A673 (cell line): ENCODE results near the gene ZNF136. TPM values are rescaled to one million over a fixed set of nuclear protein-coding genes. Genes with fewer than 3 reads are reported as not detected.

ENCODE experiments used
- Bru-seq: library from RNA; stranded (reverse); fragments of 400-500 nt; gene quantifications from one replicate; lab custom pipeline; 2021; lab: Mats Ljungman, UMichigan
- BruChase-seq, 2 experiments: library from RNA; stranded (reverse); fragments of 400-500 nt; gene quantifications; one replicate each; lab custom pipeline; 2021; lab: Mats Ljungman, UMichigan
- BruUV-seq: library from RNA; stranded (reverse); fragments of 400-500 nt; replicated peaks from 2 replicates; lab custom pipeline; 2021; lab: Mats Ljungman, UMichigan
- CTCF ChIA-PET: fragments of 300-600 bp; sonication (Branson Sonifier 250); formaldehyde crosslinking; loops from one replicate; lab custom pipeline; 2022; ENCODE audit warnings: antibody characterized with exemption; lab: Charles Lee
- POLR2A ChIA-PET: fragments of 300-600 bp; sonication (Branson Sonifier 250); formaldehyde crosslinking; loops from one replicate; lab custom pipeline; 2022; ENCODE audit warnings: antibody characterized with exemption; ENCODE audit not compliant: low non-redundant PET; lab: Charles Lee
- DNase-seq: peaks from one replicate; pipeline ENCODE4 v3.0.0-alpha.2; 2015; ENCODE audit warnings: low spot score
- H3K27ac ChIP-seq: fragments of 200-600 bp; sonication (generic); 2 replicates; pipeline ENCODE4 v1.5.1; 2016; ENCODE audit warnings: mixed run types, low read depth, mild to moderate bottlenecking, mixed read lengths, antibody characterized with exemption, low read length; ENCODE audit not compliant: poor library complexity, severe bottlenecking
- H3K27me3 ChIP-seq: fragments of 200-600 bp; sonication (generic); replicated peaks from 2 replicates; pipeline ENCODE4 v1.6.1; 2017; ENCODE audit warnings: mixed run types, low read depth, mild to moderate bottlenecking, mixed read lengths, antibody characterized with exemption, low read length; ENCODE audit not compliant: insufficient read depth, poor library complexity
- H3K36me3 ChIP-seq: fragments of 200-600 bp; sonication (generic); 2 replicates; pipeline ENCODE4 v1.6.1; 2016; ENCODE audit warnings: mixed run types, mild to moderate bottlenecking, mixed read lengths, antibody characterized with exemption, low read length; ENCODE audit not compliant: insufficient read depth, poor library complexity, severe bottlenecking
- H3K4me1 ChIP-seq: fragments of 200-600 bp; sonication (generic); 2 replicates; pipeline ENCODE4 v1.6.1; 2017; ENCODE audit warnings: mixed run types, mild to moderate bottlenecking, mixed read lengths, antibody characterized with exemption, low read length; ENCODE audit not compliant: insufficient read depth, poor library complexity, severe bottlenecking
- H3K4me3 ChIP-seq: fragments of 200-600 bp; sonication (generic); 2 replicates; pipeline ENCODE4 v1.5.1; 2016; ENCODE audit warnings: low read depth, mixed run types, mild to moderate bottlenecking, mixed read lengths, low read length; ENCODE audit not compliant: poor library complexity, severe bottlenecking
- H3K9me3 ChIP-seq: fragments of 200-600 bp; sonication (generic); 2 replicates; pipeline ENCODE4 v1.6.1; 2016; ENCODE audit warnings: mixed run types, low read depth, mild to moderate bottlenecking, mixed read lengths, antibody characterized with exemption, low read length; ENCODE audit not compliant: poor library complexity, severe bottlenecking
- CTCF ChIP-seq: fragments of 300-800, 200-600 bp; sonication (generic); conservative IDR thresholded peaks from 2 replicates; pipeline ENCODE4 v1.5.1; 2017; ENCODE audit warnings: low read depth, mild to moderate bottlenecking, antibody characterized with exemption, low read length, moderate library complexity, mixed read lengths
- EZH2 ChIP-seq: fragments of 200-600 bp; sonication (generic); IDR thresholded peaks from 2 replicates; pipeline ENCODE4 v1.6.1; 2017; ENCODE audit warnings: borderline replicate concordance, low read depth, mild to moderate bottlenecking, mixed read lengths, antibody characterized with exemption, low read length; ENCODE audit not compliant: poor library complexity, severe bottlenecking
- intact Hi-C: fragments of 100-400 bp; cut with micrococcal nuclease; formaldehyde crosslinking; loops from one replicate; pipeline ENCODE4 v1.10.0; 2022; ENCODE audit not compliant: unreplicated experiment
- long read RNA-seq: library from polyadenylated mRNA; stranded (forward); transcript quantifications from one replicate; pipeline ENCODE4 v2.0.0, GENCODE V29; 2022
- total RNA-seq: library from RNA; stranded (reverse); gene quantifications from 2 replicates; pipeline ENCODE4 v1.2.3, GENCODE V29; 2021

Gene ZNF136
- 9.6 and 12.2 TPM in 2 replicates for total RNA-seq
- percentile 74 among the genes with signal in this experiment for Bru-seq, nascent RNA
- percentile 73 among the genes with signal in this experiment for BruChase-seq, experiment 1, labeled RNA remaining after a 2-hour chase
- percentile 78 among the genes with signal in this experiment for BruChase-seq, experiment 2, labeled RNA remaining after a 6-hour chase
- long read RNA-seq, transcript ZNF136-201 (4 exons, 3,643 nt), result major isoform, 8 of 11 reads
- long read RNA-seq, partial matches to known transcripts, result 0 of 11 reads
- long read RNA-seq, other reads (novel, unspliced or antisense), result 1 of 11 reads

DNA sequence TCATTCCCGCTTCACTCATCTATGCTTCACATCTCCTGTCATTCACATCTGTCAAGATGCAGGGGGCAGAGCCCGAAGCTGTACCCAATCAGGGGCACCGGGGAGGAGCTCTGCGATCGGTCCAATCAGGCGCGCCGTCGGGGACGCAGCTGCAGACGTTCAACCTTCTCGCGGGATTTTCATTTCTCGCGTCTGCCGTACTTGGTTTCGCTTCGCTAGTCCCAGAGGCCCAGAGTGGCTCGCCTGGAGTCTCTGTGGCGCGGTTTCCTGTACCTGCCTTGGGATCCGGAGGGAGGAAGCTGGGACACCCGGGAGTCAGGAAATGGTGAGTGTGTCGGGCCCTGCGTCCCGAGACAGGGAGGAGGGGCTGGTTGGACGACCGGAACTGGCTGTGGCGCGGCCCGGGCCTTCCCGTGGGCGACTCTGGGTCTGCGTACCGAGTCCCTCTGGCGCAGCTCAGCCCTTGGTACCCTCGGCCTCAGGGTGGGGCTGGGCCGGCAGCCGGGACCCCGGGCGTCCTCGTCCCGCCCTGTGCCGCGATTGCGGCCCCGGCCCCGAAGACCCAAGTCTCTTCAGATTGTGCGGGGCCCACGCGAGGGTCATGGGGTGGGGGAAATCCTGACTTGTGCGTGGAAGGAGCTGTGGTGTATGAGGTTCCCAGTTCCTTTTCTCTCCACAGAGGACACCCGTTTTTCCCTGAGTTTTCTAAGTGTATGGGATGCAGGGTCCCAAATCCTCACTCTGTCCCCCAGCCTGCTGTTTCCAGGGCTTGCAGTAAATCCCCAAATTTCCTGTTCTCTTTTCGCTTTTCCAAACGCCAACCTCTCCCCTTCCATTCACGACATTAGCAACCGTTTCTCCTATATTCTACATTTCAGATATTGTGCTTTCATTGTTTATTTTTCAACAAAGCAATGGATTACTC is at the start of gene ZNF136:
Gene ZNF136 (plus strand): TSS at position 215 of the 925 bp plus-strand sequence. CDS start 108 bp downstream, at position 323.
- H3K4me1 ChIP-seq, result no peaks in the 10 kb centered on the region
- H3K4me3 ChIP-seq, result peak within 1 kb of the TSS; percentile 79
- TF ChIP-seq CTCF, result no peak
- no peak for TF ChIP-seq EZH2
- no peaks in the 10 kb centered on the region for H3K9me3 ChIP-seq
- peak; percentile 97 for DNase-seq
- H3K36me3 ChIP-seq, result no peaks in the 10 kb centered on the region
- intact Hi-C loops, result no loop called here
- no peaks in the 10 kb centered on the region for H3K27me3 ChIP-seq
- BruUV-seq, result no TSS peak
- peak within 1 kb of the TSS; percentile 90 for H3K27ac ChIP-seq
- ChIA-PET CTCF (interaction anchor here (1.0 kb wide), 1 partner anchor 72 kb away, joined by 3 read pairs; no protein-coding TSS in a partner anchor), POLR2A (interaction anchor here (0.6 kb wide), 3 partner anchors 12 to 480 kb away, joined by 3 to 14 read pairs (median 9); no protein-coding TSS in a partner anchor)

DNA sequence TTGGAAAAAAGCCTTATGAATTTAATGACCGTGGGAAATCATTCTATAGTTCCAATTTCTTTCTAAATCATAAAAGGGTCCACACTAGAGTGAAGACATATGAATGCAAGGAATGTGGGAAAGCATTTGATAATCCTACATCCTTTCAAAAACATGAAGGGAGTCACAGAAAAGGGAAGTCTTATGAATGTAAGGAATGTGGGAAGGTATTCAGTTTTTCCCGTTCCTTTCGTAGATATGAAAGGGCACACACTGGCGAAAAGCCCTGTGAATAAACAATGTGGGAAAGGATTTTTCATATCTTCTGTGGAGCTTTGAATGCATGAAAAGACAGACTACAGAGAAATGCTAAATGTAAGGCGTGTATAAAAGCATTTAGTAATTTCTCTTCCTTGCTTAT is 49.8 kb upstream of the ZNF136 start:
- no peak for TF ChIP-seq EZH2
- TF ChIP-seq CTCF, result no peak
- no peak for DNase-seq
- no TSS peak for BruUV-seq

GRCh38 chr19:12117201-12117970 is 45.5 kb upstream of the ZNF136 start:
- peaks cover 20% of the 10 kb centered on the region for H3K9me3 ChIP-seq
- POLR2A ChIA-PET, result no interaction called here

More for the DNA sequence above, 49.8 kb upstream of the ZNF136 start:
- peaks cover 50% of the 10 kb centered on the region for H3K36me3 ChIP-seq
- ChIA-PET POLR2A (no interaction called here), CTCF (no interaction called here)
- no peaks in the 10 kb centered on the region for H3K27me3 ChIP-seq
- no peak overlapping the region for H3K4me3 ChIP-seq
- intact Hi-C loops, result no loop called here
- peaks cover 54% of the 10 kb centered on the region for H3K9me3 ChIP-seq
- H3K4me1 ChIP-seq, result no peaks in the 10 kb centered on the region
- no peak overlapping the region for H3K27ac ChIP-seq

More at GRCh38 chr19:12117201-12117970, 45.5 kb upstream of the ZNF136 start:
- Histone ChIP-seq H3K27me3 (no peaks in the 10 kb centered on the region), H3K4me3 (no peak overlapping the region), H3K36me3 (peaks cover 19% of the 10 kb centered on the region), H3K27ac (no peak overlapping the region), H3K4me1 (no peaks in the 10 kb centered on the region)
- intact Hi-C loops, result no loop called here
- no TSS peak for BruUV-seq
- no peak for DNase-seq
- CTCF ChIA-PET, result no interaction called here
- TF ChIP-seq CTCF (no peak), EZH2 (no peak)
